ENCODE measurements around the gene CELF5. TPM values are rescaled to one million over a fixed set of nuclear protein-coding genes. Genes with fewer than 3 reads are reported as not detected.
"Not testable (repeated sequence)": the region's sequence is repeated elsewhere in the genome, so short reads cannot be mapped to it uniquely, and the experiment has no call there.

Gene CELF5
- total RNA-seq, 4 donors from 2014 or later, result not detected

GRCh38 chr19:3229888-3230496 is 5.5 kb downstream of the CELF5 start:
- ATAC-seq, result no peak
- no peak overlapping the region for H3K4me3 ChIP-seq
- WGBS, 2 donors (ENCODE audit: low coverage in 1 of 2), result 80 to 81% methylated on average over 2 to 3 of the region's 4 CpGs
- H3K9me3 ChIP-seq, result no peaks in the 10 kb centered on the region
- peaks cover 100% of the 10 kb centered on the region for H3K27me3 ChIP-seq
- no peaks in the 10 kb centered on the region for H3K36me3 ChIP-seq
- TF ChIP-seq POLR2AphosphoS5 (IDR thresholded peaks at IDR 0.05), result no peak
- no peak for TF ChIP-seq CTCF (IDR thresholded peaks at IDR 0.05)
- no peak for TF ChIP-seq EP300 (IDR thresholded peaks at IDR 0.05)
- no peak for TF ChIP-seq POLR2A (IDR thresholded peaks at IDR 0.05)
- H3K27ac ChIP-seq, result no peak overlapping the region
- peaks cover 0 to under 1% (median 0%) of the 10 kb centered on the region in 3 donors for H3K4me1 ChIP-seq

- 78 to 86% methylated on average over 1 of the region's 1 CpG for WGBS, 2 donors (ENCODE audit: low coverage in 1 of 2)
- Histone ChIP-seq H3K4me3 (no peak overlapping the region), H3K9me3 (no peaks in the 10 kb centered on the region), H3K27me3 (peaks cover 90% of the 10 kb centered on the region), H3K4me1 (no peaks in the 10 kb centered on the region), H3K27ac (no peak overlapping the region), H3K36me3 (no peaks in the 10 kb centered on the region)
- ATAC-seq, result no peak
- TF ChIP-seq POLR2AphosphoS5 (IDR thresholded peaks at IDR 0.05), result no peak
- no peak for TF ChIP-seq CTCF (IDR thresholded peaks at IDR 0.05)
- no peak for TF ChIP-seq POLR2A (IDR thresholded peaks at IDR 0.05)
- TF ChIP-seq EP300 (IDR thresholded peaks at IDR 0.05), result no peak
These were observed 6.8 kb downstream of the CELF5 start for GRCh38 chr19:3231288-3231687.

GRCh38 chr19:3233116-3233515 is 8.7 kb downstream of the CELF5 start:
- Histone ChIP-seq H3K27me3 (peaks cover 71% of the 10 kb centered on the region), H3K4me3 (no peak overlapping the region), H3K9me3 (peaks cover 0 to under 1% (median 0%) of the 10 kb centered on the region in 3 donors), H3K4me1 (no peaks in the 10 kb centered on the region), H3K27ac (no peak overlapping the region), H3K36me3 (no peaks in the 10 kb centered on the region)
- 71% methylated on average over 2 to 4 of the region's 4 CpGs for WGBS, 2 donors (ENCODE audit: low coverage in 1 of 2)
- no peak for ATAC-seq
- TF ChIP-seq EP300 (IDR thresholded peaks at IDR 0.05) (no peak), POLR2AphosphoS5 (IDR thresholded peaks at IDR 0.05) (no peak), CTCF (IDR thresholded peaks at IDR 0.05) (no peak), POLR2A (IDR thresholded peaks at IDR 0.05) (no peak)

GRCh38 chr19:3233831-3234230 is 9.4 kb downstream of the CELF5 start:
- no peak overlapping the region for H3K27ac ChIP-seq
- no peak for TF ChIP-seq POLR2AphosphoS5 (IDR thresholded peaks at IDR 0.05)
- no peak for TF ChIP-seq POLR2A (IDR thresholded peaks at IDR 0.05)
- no peak for TF ChIP-seq EP300 (IDR thresholded peaks at IDR 0.05)
- no peak for TF ChIP-seq CTCF (IDR thresholded peaks at IDR 0.05)
- no CpG with 5 or more reads among the region's 4 CpGs for WGBS, 2 donors (ENCODE audit: low coverage in 1 of 2)
- no peaks in the 10 kb centered on the region for H3K36me3 ChIP-seq
- H3K4me3 ChIP-seq, result no peak overlapping the region
- peaks cover 64% of the 10 kb centered on the region for H3K27me3 ChIP-seq
- H3K4me1 ChIP-seq, result no peaks in the 10 kb centered on the region
- ATAC-seq, result no peak
- H3K9me3 ChIP-seq, result peaks cover 0 to 6% (median 0%) of the 10 kb centered on the region in 3 donors

- Histone ChIP-seq H3K27ac (no peak overlapping the region), H3K27me3 (peaks cover 55% of the 10 kb centered on the region), H3K4me3 (no peak overlapping the region), H3K36me3 (no peaks in the 10 kb centered on the region), H3K9me3 (peaks cover 0 to 6% (median 0%) of the 10 kb centered on the region in 3 donors), H3K4me1 (no peaks in the 10 kb centered on the region)
- no peak for TF ChIP-seq POLR2AphosphoS5 (IDR thresholded peaks at IDR 0.05)
- TF ChIP-seq CTCF (IDR thresholded peaks at IDR 0.05), result no peak
- no peak for TF ChIP-seq EP300 (IDR thresholded peaks at IDR 0.05)
- no peak for ATAC-seq
- 49 to 61% methylated on average over 5 to 9 of the region's 9 CpGs for WGBS, 2 donors (ENCODE audit: low coverage in 1 of 2)
These were observed 10.3 kb downstream of the CELF5 start for GRCh38 chr19:3234800-3235199.

- 81 to 94% methylated on average over 2 of the region's 2 CpGs for WGBS, 2 donors (ENCODE audit: low coverage in 1 of 2)
- H3K4me1 ChIP-seq, H3K4me3 ChIP-seq, H3K27ac ChIP-seq, H3K9me3 ChIP-seq, H3K36me3 ChIP-seq, ATAC-seq: not testable (repeated sequence)
- H3K27me3 ChIP-seq, result peaks cover 50% of the 10 kb centered on the region
These were observed 11.1 kb downstream of the CELF5 start for GRCh38 chr19:3235604-3236003.
